GM12873 (cell line): Measurements from ENCODE around the gene ZNF627.

ENCODE experiments used
- TF ChIP-seq, protein P1 (sequence below): IDR thresholded peaks from 2 replicates; pipeline ENCODE4 v1.5.1; 2012; ENCODE audit warnings: low read depth, mild to moderate bottlenecking, moderate library complexity, low read length, control low read depth; ENCODE audit not compliant: insufficient read depth; ENCODE audit errors: missing control alignments

ZNF627 gene

DNA sequence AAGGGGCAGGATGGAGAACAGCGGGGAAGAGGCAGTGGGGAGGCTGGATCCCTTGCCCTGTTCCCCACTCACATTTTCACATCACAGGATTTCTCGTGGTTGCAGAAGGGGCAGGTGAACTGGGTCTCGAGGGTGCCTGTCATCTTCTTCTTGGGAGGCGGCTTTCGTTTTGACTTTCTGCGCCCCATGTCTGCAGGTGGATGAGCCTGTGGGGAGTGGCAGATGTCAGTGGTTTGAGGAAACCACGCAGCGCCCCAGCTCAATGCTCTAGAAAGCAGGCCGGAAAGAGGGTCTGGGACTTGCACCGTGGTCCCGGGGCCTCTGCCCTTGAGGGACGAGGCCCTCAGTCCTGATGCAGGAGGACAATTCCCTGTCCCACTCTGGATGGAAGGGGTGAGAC is 43.1 kb upstream of the ZNF627 start:
- TF ChIP-seq, protein P1, sequence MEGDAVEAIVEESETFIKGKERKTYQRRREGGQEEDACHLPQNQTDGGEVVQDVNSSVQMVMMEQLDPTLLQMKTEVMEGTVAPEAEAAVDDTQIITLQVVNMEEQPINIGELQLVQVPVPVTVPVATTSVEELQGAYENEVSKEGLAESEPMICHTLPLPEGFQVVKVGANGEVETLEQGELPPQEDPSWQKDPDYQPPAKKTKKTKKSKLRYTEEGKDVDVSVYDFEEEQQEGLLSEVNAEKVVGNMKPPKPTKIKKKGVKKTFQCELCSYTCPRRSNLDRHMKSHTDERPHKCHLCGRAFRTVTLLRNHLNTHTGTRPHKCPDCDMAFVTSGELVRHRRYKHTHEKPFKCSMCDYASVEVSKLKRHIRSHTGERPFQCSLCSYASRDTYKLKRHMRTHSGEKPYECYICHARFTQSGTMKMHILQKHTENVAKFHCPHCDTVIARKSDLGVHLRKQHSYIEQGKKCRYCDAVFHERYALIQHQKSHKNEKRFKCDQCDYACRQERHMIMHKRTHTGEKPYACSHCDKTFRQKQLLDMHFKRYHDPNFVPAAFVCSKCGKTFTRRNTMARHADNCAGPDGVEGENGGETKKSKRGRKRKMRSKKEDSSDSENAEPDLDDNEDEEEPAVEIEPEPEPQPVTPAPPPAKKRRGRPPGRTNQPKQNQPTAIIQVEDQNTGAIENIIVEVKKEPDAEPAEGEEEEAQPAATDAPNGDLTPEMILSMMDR = no peak

DNA sequence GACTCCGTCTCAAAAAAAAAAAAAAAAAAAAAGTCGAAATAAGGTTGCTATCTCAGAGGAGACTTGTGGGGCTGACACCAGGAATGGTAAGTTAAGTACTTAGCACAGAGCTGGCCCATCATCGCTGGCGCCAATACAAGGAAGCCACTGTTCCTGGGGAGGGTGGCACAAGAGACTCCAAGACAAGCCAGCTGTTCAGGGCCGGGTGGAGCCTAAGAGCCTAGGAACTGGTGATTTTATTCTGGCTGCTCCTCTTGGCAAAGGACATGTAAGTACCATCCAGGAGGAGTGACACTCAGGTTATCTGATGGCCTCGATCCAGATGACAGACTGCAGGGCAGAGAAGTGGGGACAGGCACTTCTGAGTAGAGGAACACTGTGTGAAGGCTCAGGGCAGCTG is 42.0 kb upstream of the ZNF627 start:
- TF ChIP-seq, protein P1 = no peak

DNA sequence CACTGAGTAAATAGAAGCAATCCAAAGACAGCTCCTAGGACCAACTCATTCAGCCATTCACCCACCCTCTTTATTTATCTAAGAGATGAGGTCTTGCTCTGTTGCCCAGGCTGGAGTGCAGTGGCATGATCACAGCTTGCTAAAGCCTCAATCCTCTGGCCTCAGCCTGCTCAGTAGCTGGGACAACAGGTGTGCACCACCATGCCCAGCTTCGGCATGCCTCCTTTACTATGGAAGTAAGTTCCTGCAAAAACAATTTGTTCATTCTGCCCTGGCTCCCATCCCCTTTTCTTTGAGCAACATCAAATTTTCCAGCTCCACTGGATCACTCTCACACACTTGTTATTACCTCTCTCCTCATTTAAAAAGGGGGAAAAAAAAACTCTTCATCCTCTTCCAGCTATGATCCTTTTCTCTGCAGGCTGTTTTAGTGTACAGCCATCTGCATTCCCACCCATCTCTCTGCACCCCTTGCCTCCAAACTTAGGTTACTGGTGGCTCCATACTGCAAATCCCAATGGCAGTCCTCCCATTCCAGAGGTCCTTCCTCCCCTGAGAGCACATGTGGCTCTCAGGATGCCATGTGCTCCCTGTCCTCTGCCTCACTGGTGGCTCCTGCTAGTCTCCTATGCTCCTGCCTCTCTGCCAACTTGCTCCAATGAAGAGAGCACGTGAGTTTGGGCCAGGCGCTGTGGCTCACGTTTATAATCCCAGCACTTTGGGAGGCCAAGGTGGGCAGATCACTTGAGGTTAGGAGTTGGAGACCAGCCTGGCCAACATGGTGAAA is 40.5 kb upstream of the ZNF627 start:
- TF ChIP-seq, protein P1 = no peak

DNA sequence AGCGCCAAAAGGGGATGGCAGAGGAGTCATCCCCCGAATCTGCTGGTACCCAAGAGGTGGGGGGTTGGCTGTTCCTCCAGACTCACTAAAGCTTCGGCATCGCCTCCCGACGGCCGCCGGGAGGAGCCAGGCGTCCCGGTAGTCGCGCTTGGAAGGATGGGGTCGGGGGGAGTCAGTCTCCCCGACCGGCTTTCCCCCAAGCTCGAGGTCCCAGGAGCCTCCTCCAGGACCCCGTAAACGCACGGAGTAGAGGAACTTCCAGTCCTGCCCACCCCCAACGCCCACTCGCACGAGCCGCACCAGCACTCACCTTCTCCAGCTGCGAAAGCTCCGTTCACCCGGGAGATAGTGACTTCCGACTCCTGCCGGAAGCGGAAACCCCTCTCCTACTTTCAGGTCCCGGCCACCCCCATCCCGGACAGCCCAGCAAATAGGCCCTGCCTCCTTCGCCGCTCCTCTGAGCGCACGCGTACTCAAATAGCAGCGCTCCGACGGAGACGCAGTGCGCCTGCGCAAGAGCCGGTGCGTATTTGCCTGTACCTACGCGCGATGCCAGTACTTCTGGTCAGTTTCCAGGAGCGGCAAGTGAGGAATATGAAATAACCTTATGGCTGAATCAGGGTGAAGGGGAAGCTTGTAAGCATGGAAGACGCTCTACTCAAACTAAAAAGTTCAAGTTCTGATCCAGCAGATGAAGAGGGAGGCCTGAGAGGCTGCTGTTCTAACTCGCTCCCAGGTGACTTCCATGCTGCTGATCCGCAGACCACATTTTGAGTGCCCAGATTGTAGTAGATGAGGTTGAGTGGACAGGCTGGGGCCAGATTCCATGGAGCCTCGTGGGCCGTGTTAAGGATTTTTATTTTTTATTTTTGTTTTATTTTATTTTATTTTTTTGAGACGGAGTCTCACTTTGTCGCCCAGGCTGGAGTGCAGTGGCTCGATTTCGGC is 38.1 kb upstream of the ZNF627 start, which contains the start of gene ELOF1:
ELOF1 (minus strand) TSS at position 350 of the 948 bp plus-strand sequence. CDS start 4,883 bp downstream, outside the sequence.
- TF ChIP-seq, protein P1 = peak; percentile 15

DNA sequence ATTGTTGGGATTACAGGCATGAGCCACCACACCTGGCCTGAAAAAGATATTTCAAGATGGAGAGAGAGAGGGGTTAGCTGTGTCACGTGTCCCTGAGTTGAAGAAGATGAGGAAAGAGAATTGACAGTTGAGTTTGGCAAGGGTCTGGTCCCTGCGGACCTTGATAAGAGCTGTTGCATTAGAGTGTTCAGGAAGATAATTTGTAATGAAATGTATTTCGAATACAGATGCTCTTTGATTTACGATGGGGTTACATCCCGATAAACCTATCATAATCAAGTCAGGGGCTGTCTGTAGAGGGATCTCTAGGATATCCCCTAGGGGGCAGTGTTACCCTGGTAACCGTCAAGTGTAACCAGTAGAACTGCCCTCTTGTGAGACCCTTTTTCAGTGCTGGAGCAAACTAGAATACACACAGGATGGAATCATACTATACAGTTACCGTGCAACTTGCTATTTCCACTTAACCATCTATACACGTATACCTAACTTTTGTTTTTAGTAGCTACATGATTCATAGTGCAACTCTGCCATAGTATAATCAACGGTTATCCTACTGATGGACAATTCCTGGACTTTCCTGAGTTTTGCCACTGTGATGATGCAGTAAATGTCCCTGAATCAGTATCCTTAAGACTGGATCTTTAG is 36.8 kb upstream of the ZNF627 start:
- TF ChIP-seq, protein P1 = peak; percentile 83

DNA sequence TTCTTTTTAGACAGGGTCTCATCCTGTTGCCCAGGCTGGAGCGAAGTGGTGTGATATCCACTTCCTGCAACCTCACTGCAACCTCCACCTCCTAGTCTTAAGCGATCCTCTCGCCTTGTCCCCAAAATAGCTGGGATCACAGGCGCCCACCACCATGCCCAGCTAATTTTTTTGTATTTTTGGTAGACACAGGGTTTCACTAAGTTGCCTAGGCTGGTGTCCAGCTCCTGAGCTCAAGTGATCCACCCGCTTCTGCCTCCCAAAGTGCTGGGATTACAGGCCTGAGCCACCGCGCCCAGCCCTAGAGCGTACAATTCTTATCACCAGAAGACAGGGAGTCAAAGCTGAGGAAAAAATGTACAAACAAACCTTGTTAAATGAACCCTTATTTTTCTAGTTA is 33.8 kb upstream of the ZNF627 start:
- TF ChIP-seq, protein P1 = no peak
